ENCODE data around the gene TMEM178B.
"Not testable (repeated sequence)": the region's sequence is repeated elsewhere in the genome, so short reads cannot be mapped to it uniquely, and the experiment has no call there.

TMEM178B gene

GRCh38 chr7:141191277-141191676 is 117.4 kb downstream of the TMEM178B start:
- DNase-seq (ENCODE audit: extremely low spot score): no peak
- ChIA-PET POLR2A (no interaction called here), CTCF (no interaction called here)
- no peak for TF ChIP-seq CTCF (IDR thresholded peaks at IDR 0.05; ENCODE audit: control extremely low read depth, extremely low read depth, low read depth, missing control alignments)

- POLR2A ChIA-PET: no interaction called here
- no peak for TF ChIP-seq CTCF (IDR thresholded peaks at IDR 0.05; ENCODE audit: control extremely low read depth, extremely low read depth, low read depth, missing control alignments)
- CTCF ChIA-PET: interaction anchor here (1.4 kb wide), 1 partner anchor 382 kb away, joined by 3 read pairs; no protein-coding TSS in a partner anchor
- no peak for DNase-seq (ENCODE audit: extremely low spot score)
Observed at GRCh38 chr7:141193066-141193465, 119.2 kb downstream of the TMEM178B start.

- CTCF ChIA-PET; DNase-seq (ENCODE audit: extremely low spot score); POLR2A ChIA-PET: not testable (repeated sequence)
Observed at GRCh38 chr7:141195722-141196121, 121.9 kb downstream of the TMEM178B start.

GRCh38 chr7:141198194-141198958 is 124.5 kb downstream of the TMEM178B start:
- no peak for DNase-seq (ENCODE audit: extremely low spot score)
- POLR2A ChIA-PET: no interaction called here
- CTCF ChIA-PET: interaction anchor here (0.5 kb wide), 1 partner anchor 685 kb away, joined by 3 read pairs; no protein-coding TSS in a partner anchor
- no peak for TF ChIP-seq CTCF (IDR thresholded peaks at IDR 0.05; ENCODE audit: control extremely low read depth, extremely low read depth, low read depth, missing control alignments)

- POLR2A ChIA-PET: no interaction called here
- DNase-seq (ENCODE audit: extremely low spot score): no peak
- CTCF ChIA-PET: interaction anchor here (1.2 kb wide), 2 partner anchors 12 to 13 kb away, joined by 3 to 4 read pairs; no protein-coding TSS in a partner anchor
- no peak for TF ChIP-seq CTCF (IDR thresholded peaks at IDR 0.05; ENCODE audit: control extremely low read depth, extremely low read depth, low read depth, missing control alignments)
Observed at GRCh38 chr7:141200191-141201108, 126.6 kb downstream of the TMEM178B start.

- ChIA-PET CTCF (interaction anchor here (1.2 to 1.3 kb wide), 3 partner anchors 12 to 16 kb away, joined by 3 to 4 read pairs (median 3); no protein-coding TSS in a partner anchor), POLR2A (no interaction called here)
- TF ChIP-seq CTCF (IDR thresholded peaks at IDR 0.05; ENCODE audit: control extremely low read depth, extremely low read depth, low read depth, missing control alignments): no peak
- no peak for DNase-seq (ENCODE audit: extremely low spot score)
Observed at GRCh38 chr7:141201145-141201885, 127.5 kb downstream of the TMEM178B start.
